ENCODE data around the gene PLEKHA1.

The PLEKHA1 gene

GRCh38 chr10:122374237-122374858 lies at the start of gene PLEKHA1:
TSS of gene PLEKHA1 (plus strand) at chr10:122374708. CDS start at chr10:122393201, 18,493 bp downstream.
- peak; percentile 95 for DNase-seq

- no peak for DNase-seq
These were observed 49.3 kb upstream of the PLEKHA1 start for GRCh38 chr10:122325235-122325634.

- DNase-seq: no peak
These were observed 48.1 kb upstream of the PLEKHA1 start for GRCh38 chr10:122326385-122326784.

- no peak for DNase-seq
These were observed 47.7 kb upstream of the PLEKHA1 start for GRCh38 chr10:122326806-122327205.

GRCh38 chr10:122327237-122328206 lies 47.0 kb upstream of the PLEKHA1 start:
- no peak for DNase-seq

- no peak for DNase-seq
These were observed 45.8 kb upstream of the PLEKHA1 start for GRCh38 chr10:122328676-122329075.

- DNase-seq: no peak
These were observed 45.1 kb upstream of the PLEKHA1 start for GRCh38 chr10:122329416-122329815.

GRCh38 chr10:122331100-122331499 lies 43.4 kb upstream of the PLEKHA1 start:
- no peak for DNase-seq

- no peak for DNase-seq
These were observed 42.7 kb upstream of the PLEKHA1 start for GRCh38 chr10:122331615-122332446.

GRCh38 chr10:122333037-122333436 lies 41.5 kb upstream of the PLEKHA1 start:
- no peak for DNase-seq

- no peak for DNase-seq
These were observed 38.2 kb upstream of the PLEKHA1 start for GRCh38 chr10:122336332-122336731.

- DNase-seq: no peak
These were observed 37.5 kb upstream of the PLEKHA1 start for GRCh38 chr10:122336961-122337360.

GRCh38 chr10:122338609-122339441 lies 35.7 kb upstream of the PLEKHA1 start:
- DNase-seq: no peak

- no peak for DNase-seq
These were observed 33.2 kb upstream of the PLEKHA1 start for GRCh38 chr10:122341141-122341810.

- peak; percentile 80 for DNase-seq
These were observed 32.0 kb upstream of the PLEKHA1 start for GRCh38 chr10:122342293-122343134.

GRCh38 chr10:122343135-122343800 lies 31.2 kb upstream of the PLEKHA1 start:
- no peak for DNase-seq

- no peak for DNase-seq
These were observed 30.6 kb upstream of the PLEKHA1 start for GRCh38 chr10:122343936-122344335.

GRCh38 chr10:122344741-122345258 lies 29.7 kb upstream of the PLEKHA1 start:
- DNase-seq: no peak

GRCh38 chr10:122346326-122346950 lies 28.1 kb upstream of the PLEKHA1 start:
- DNase-seq: no peak

Data from CD4-positive, alpha-beta T cell treated with Interleukin-21 for 1 hour (primary cell).